Measurements from ENCODE around the gene MTUS2. TPM values are rescaled to one million over a fixed set of nuclear protein-coding genes. Genes with fewer than 3 reads are reported as not detected.

MTUS2 gene
- total RNA-seq, 1 donor from 2014 or later = not detected

DNA sequence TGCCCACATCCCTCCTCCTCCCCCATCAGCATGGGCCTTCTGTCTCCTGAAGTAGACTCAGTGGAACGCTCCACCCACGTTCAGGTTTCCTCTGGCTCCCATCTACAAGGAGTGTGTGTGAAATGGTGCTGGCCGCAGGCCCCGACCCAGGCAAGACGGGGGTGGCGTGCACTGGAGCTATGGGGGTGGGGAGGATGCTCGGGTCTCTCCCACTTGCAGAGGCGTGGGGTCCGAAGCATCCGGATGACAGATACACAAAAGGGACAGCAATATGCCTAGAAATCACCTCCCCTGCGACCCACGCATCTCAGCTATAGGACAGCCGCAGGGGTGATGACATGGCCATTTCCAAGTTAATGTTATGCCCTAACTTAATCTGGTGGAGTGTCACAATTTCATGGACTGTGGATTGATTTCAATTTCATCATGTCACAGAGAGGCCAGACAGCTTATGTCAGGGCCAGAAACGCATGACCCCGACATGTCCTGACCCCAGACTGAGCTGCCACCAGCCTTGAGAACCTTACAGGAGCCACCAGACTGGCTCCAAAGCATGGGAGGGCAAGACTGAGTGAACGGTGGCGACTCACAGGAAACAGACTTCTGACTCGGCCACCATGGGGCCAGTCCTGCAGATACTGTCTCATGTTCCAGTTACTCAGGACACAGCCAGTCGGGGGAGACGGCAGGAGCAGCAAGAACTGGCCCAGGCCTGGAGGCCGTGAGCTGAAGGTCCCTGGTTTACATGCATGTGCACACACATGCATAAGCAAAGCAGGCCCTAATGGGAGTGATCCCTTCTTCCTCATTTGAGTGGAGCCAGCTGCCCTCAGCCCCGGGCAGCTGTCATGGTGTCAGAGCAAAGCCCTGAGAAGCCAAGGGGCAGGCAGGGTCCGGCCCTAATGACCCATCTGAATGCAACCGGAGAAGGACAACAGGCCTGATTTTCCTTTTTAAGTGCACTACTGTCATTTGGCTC is 693.2 kb downstream of the MTUS2 start:
- no peak for DNase-seq

DNA sequence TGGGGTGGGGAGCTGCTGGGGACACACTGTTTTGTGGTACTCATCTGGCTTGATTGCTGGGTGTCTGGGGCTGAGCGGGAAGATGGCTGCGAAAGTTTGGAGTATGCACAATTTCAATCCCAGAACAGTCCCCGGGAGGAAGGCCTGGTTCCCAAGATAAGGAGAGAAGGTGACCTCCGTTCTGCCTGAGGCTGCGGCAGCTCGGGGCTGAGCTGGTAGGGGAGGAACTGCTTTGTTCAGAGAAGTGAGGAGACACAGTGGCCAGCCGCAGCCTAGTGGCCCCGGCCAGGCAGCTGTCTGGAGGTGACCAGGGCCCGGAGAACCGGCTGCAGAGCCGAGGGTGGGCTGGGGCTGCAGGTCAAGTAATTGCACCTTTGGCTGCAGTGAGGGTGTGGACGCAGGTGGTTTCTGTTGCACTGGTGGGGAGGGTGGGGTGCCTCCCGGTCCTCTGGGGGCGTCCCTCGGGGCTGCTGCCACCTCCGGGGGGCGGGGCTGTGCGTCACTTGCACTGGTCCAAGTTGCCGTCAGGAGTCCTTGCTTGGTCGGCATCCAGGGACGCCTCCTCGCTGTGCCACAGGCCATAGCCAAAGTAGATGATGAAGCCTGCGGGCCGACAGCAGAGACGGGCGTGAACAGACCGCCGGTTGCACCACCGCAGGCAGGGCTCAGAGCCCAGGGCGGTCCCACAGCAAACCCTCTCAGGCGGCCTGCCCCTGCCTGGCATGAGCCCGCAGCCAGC is 694.0 kb downstream of the MTUS2 start:
- no peak for DNase-seq

DNA sequence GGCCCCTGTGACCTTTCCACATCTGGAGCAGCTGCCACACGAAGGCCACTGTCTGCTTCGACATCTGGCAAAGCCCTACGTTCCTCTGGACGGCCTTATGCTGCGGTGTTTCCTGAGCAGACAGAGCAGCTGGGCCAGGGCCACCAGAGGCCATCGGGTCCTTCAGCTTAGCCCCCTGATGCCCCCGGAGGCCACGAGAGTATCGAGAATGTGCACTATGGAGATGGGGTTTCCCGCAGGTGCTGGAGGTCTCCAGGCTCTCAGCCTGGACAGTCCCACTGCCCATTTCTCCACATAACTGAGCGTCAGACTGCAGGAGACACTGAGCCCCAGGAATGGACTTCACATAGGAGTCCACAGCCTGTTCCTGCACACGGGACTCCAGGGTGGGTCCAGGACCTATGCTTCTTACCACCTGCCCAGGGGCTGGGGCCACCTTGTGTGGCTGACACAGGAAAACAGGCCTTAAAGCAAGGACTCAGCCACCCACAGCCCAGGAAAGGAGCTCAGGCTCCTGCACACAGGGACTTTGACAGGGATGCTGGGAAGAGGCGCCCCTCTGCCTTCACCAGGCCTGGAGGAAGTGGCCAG is 694.7 kb downstream of the MTUS2 start:
- no peak for DNase-seq

DNA sequence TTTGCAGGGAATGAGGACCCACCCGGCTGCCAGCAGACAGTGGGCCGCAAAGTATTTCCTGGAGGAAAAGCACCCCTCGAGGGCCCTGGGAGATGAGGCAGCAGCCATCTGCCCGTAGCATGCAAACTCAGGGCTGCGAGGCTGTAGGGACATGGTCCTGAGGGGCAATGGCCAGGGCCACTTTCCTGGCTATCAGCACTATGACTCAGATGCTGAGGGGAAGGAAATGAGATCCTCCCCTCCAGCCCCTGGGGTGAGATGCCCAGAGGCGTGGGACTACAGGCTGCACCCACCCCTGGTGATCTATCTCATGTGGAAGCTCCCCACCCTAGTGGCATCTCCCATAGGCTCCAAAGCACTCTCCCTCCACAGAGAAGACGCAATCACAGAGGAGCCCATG is 695.2 kb downstream of the MTUS2 start:
- DNase-seq = peak; percentile 25

DNA sequence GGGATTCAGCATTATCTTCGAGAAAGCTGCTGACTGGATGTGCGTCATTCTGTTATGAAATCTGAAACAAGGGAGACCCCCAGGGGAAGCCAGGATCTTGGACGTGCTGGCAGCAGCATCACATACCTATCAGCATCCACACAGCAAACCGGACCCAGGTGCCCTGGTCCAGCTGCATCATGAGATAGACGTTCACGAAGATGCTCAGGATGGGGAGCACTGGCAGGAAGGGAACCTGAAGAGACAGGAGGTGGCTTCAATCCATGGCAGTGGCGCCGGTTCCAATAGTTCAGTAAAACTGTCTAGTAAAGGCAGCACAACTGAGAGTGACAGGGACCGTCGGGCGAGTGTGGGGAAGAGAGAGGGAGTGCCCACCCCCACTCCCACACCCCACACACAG is 695.9 kb downstream of the MTUS2 start:
- DNase-seq = no peak

DNA sequence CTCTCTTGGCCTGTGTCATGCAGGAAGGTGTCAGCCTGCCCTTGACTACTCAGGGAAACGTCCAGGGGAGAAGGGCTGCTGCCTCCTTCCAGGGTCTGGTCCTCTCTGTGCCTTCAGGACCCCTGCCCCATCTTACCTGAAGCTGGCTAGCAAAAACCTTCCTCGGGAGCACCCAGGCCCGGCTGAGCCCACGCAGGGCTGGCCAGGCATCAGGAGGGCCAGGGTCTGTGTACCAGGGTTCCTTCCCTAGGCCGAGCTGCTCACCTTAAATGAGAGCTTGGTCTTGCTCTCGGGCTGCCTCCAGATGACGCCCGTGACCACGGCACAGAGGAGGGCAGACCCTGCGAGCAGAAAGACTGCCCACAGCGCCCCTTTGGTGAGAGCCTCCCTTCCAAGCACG is 696.7 kb downstream of the MTUS2 start:
- no peak for DNase-seq

DNA sequence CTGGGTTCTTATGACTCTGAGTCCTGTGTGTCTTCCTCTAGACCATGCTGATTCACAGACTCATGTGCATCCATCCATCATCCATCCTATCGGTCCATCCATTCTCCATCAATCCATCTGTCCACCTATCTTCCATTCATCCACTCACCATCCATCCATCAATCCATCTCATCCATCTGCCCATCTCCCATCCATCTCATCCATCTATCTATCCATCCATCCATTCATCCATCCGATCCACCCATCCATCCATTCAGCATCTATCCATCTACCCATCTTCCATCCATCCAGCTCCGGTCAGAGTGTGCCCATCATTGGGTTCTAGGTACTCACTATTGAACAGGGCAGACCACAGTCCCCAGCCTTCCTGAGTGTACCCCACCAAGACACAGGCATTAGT is 699.8 kb downstream of the MTUS2 start:
- DNase-seq = no peak

DNA sequence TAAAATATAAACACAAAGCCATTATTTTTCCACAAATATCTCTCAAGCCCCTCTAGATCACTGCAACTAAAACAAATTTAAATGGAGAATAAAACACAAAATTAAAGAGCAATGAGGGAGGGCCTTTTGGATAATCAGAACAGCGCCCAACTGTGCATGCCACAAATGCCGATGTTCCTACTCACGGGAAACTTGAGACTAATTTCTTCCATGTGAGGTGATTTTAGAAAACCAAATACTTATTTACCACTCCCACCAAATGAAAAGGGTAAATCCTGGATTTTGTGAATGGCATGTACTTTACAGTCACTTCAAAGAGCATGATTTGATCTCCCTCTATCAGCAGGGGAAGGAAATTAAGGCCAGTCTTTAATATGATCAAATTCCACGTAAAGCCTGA is 700.5 kb downstream of the MTUS2 start:
- peak; percentile 53 for DNase-seq

DNA sequence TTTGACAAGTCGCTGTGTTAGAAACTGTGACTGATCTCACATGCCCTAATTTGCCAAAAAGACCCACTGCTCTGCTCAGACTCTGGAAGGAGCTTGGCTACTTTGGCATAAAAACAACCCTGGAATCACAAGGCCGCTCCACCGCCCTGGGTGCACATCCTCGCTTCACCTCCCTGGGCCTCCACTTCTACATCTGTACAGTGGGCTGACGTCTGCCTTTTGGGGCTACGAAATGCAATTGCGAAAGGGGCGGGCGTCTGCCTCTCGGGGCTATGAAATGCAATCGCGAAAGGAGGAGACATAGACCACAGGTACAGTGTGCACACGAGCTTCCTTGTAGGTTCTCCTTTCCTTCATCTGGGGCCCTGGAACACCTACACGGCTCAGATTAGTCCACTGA is 701.2 kb downstream of the MTUS2 start:
- DNase-seq = no peak

DNA sequence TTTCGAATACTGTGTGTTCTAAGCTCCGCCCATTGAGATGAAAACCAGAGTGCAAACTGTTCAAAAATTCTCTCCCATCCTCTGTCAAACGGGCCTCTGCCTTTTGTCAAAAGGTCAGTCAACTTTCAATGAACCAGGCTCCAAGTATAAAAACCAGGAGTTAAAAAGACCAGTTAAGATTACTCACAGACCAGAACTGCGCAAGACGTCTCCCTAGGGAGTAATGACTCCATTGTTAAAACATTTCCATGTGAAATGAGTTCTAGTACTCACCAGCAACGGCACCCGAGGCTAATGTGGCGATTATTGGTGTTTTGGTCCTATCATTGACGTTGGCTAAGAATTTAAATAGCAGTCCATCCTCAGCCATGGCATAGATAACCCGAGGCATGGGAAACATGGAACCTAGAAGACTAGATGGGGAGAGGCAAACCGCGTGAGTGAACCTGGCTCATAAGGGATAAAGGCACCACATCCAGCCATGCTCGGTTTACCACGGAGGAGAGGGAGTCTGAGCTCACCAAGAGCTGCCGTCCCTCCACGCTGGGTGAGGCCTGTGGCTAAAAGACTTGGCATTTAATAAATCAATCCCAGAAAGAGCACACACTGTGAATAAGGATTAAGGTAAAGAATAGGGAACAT is 702.0 kb downstream of the MTUS2 start:
- DNase-seq = peak; percentile 70

DNA sequence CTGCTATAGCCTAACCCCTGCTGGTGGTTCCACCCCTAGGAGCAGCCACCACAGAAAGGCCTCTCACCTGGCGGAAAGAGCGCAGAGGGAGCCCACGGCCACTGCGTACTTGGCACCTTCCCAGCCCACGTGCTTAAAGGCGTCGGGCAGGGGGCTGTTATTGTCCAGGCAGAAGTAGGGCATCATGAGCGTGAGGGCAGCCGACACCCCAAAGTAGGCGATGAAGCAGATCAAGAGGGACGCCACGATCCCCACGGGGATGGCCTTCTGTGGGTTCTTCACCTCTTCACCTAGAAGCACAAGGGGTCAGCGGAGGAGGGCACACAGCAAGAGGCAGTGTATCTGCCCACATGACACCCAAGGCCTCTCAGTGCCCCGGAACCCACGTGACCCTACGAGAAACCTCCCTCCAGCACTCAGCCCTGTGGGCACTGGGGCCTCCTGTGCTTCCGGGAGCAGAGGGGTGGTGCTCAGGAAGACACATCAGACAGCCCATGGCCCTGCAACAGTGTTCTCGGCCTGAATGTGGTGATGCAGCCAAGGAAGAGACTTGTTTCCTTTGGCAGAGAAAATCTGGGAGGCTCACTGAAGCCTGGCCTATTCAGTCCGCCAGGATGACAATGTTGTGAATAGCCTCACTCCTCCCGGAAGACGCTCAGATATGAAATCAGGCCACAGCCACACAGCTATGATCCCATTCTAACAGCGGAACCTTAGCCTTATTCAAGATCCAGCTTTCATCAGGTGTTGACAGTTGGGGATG is 703.2 kb downstream of the MTUS2 start:
- peak; percentile 70 for DNase-seq

DNA sequence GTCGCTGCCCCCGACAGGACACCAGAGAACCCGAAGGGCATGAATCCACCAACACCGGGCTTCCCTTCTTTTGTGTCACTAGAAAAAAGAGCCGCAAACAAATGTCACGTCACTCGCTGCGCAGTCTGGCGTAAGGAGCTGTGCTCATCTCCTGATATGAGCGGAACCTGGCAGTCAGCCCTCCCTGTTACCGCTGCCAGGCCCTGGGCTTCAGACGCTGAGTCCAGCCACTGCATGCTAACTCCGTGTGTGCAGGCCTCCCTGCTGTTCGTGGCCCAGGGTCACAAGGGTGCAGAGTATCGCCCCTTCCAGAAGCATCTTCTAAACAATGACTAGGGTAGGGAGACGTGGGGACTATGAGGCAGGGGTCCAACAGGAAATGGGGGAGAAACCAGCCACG is 704.0 kb downstream of the MTUS2 start:
- no peak for DNase-seq

DNA sequence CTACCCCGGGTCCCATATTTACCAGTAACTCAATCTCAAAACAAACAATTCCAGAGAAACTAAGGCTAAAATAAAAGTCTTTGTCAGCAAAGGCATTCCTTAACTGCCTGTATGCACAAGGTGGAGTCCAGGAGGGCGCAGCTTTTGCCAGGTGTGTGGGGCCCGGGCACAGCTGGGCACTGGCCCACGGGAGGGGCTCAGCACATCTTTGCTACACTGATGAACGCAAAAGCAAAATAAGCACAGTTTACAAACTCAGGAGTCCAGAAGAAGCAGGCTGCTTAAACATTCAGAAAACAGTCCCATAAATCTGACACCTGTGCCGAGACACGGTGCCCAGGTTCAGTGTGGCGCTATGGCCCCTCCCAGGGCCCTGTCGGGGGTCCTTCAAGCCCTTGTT is 704.5 kb downstream of the MTUS2 start:
- DNase-seq = no peak

DNA sequence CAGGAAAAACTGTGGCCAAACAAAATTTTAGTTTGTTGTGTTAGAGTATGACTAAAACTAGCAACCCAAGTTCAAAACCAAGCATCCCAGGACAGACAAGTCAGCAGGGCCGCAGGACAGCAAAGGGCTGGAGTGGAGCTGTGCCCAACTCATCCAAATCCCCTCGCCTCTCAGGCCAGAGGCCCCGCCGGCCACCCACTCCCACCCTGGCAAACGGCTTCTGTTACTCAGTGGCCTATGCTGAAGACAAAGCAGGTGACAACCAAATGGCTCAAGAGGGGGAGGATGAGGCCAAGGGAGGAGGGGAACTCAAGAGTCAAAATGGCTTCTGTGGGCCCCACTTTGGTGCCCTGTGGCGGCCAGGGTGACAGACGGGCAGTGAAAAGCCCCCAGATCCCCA is 705.6 kb downstream of the MTUS2 start:
- DNase-seq = no peak

DNA sequence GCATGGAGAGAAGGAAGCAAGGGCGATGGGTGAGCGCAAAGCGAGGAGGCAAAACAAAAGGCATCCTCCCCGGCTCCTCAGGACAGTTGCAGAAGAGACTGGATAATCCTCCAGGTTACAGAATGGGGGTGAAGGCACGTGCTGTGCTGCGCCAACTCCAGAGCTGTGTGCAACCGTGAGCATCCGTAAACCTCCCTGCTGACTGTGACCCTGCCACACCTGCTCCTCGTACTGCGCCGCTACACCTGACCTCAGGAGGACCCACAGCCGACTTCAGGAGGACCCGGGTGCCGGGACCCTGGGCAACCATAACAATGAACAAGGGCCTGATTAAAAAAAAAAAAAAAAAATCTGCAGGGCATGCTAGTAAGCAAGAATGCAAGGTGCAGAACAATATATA is 706.6 kb downstream of the MTUS2 start:
- no peak for DNase-seq

DNA sequence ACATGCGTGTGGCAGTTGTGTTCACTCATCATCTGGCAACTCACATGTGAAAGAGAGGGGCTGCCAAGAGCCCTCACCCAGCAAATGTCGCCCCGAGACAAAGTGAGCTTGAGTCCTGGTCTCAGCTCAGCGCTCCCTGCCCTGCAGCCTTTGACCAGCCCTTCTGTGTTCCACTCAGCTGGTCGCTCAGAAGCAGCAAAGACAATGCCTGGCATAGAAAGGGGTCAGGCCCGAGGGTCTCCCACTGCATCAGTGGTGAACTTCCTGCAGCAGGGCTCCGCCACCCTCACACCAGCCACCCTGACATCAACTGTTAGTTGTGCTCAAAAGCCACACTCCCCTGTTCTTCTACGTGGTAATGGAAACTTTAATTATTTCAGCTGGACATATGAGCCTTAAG is 707.4 kb downstream of the MTUS2 start:
- DNase-seq = no peak

DNA sequence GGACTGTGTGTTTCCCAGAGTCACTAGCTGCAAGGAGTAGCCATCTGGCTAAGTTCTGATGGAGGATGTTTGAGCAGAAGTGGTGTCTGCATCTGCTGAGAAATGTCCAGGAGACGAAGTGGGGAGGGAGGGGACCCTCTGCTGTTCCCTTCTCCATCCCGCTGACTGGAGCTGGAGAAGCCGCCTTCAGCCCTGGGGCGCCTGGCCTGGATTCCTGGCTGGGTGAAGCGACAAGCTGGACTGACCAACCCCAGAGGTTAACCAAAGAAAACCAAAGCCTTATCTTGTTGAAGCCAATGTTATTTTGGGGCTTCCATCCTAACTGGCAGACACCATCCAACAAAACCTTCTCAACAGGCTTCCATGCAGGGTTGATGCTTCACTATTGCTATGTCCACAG is 707.8 kb downstream of the MTUS2 start:
- DNase-seq = no peak

DNA sequence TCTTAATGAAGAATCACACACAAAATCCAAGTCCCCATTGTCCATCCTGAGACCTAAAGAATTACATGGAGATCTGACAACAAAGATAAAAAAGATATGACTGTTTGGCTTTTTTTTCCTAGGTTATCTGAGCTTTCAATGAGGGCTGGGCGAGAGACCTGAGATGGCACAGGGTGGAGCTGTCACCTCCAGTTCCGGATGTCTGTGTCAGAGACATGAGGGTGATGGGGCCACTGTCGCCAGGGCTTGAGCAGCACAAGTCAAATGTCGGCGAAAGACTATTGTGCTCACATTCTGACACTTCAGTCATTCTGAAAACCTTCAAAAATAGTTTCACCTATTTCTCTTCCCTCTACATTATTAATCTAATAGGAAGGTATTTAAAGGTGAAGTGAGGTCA is 709.6 kb downstream of the MTUS2 start:
- DNase-seq = no peak

DNA sequence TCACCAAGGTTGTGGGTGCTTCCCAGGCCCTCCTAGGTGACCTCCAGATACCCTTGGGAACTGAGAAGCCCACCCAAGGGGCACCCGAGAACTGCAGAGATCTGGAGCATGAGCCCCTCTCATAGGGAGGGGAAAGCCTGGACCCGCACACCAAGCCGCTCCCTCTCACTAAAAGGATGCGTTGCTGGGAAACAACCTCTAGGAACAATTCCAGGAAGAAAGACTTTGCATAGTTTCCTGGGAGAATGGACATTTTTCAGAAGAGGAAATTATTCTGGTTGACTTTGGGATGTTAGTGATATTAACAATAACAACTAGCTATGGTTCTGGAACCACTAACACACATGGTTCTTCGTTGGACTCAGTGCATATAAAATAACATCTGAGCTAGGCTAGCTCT is 710.8 kb downstream of the MTUS2 start:
- DNase-seq = no peak

DNA sequence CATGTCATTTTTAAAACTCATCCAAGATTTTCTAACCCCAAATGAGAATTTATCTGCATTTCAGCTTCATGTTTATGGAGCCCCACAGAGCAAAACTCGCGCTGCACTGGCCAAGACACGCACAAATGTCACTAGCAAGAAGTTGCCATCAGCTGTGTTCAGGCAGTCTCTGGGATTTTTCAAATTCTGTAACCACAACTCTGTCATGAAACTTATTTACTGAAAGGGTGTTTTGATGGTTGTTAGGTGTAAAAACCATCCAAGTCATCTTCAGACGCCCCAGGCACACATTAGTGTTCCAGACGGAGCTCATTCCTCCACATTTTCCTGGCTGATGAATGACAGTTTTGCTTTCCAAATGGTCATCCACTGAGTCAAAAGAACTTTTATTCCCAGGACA is 712.0 kb downstream of the MTUS2 start:
- DNase-seq = no peak

DNA sequence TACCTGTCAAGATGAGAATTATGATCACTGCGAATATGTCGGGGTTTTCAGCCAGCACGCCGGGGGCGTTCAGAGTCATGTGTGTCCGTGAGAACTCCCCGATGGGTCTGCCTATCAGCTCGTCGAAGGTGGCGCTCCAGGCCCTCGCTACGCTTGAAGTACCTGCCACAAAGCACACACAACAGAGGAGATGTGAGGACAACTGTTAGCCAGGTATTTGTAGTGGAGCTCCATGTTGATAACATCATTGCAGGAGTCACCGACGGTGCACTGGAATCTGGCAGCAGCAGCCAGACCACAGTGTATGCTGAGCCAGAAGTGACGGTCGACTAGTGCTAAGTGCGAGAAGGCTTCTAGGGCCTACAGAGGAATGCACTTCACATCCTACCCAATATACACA is 712.7 kb downstream of the MTUS2 start:
- no peak for DNase-seq

DNA sequence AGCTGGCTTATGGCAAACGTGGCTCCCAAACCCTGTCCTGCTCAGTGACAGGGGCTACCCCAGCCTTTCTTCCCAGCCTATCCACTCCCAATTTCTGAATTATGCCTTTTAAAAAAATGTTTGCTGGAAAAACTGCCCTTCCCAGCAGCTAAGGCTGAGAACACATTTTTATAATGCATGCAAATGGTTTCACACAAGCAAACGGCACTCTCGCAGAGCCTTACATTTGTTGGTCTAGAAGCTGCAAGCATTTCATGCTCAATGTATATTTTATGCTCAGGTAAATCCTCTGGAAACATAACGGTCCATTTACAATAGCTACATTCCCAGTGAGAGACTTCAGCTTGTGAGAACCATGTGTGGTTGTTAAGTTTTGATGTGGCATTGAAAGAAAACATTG is 713.9 kb downstream of the MTUS2 start:
- no peak for DNase-seq

Measured in dermis blood vessel endothelial cell (primary cell).